ENCODE data around the gene STAM2. TPM values are rescaled to one million over a fixed set of nuclear protein-coding genes. Genes with fewer than 3 reads are reported as not detected.
"Not testable (repeated sequence)": the region's sequence is repeated elsewhere in the genome, so short reads cannot be mapped to it uniquely, and the experiment has no call there.

The STAM2 gene
- total RNA-seq, 1 experiment from 2014 or later, result 27.6 TPM

DNA sequence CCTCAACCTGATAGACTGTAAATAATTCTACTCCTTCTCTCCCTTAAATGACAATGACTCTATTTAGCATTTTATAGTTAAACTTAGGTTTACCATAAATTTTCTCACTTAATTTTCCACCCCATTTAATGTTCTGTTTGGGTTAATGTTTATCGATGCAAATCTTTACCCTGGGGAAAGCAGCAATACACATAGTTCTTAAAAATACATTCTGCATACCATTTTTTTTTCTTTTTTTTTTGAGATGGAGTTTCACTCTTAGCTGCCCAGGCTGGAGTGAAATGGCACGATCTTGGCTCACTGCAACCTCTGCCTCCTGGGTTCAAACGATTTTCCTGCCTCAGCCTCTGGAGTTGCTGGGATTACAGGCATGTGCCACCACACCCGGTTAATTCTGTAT lies 14.0 kb downstream of the STAM2 start:
- ChIA-PET POLR2A (no interaction called here), CTCF (no interaction called here)
- DNase-seq (ENCODE audit: unreplicated experiment), result no peak
- TF ChIP-seq, protein P1, sequence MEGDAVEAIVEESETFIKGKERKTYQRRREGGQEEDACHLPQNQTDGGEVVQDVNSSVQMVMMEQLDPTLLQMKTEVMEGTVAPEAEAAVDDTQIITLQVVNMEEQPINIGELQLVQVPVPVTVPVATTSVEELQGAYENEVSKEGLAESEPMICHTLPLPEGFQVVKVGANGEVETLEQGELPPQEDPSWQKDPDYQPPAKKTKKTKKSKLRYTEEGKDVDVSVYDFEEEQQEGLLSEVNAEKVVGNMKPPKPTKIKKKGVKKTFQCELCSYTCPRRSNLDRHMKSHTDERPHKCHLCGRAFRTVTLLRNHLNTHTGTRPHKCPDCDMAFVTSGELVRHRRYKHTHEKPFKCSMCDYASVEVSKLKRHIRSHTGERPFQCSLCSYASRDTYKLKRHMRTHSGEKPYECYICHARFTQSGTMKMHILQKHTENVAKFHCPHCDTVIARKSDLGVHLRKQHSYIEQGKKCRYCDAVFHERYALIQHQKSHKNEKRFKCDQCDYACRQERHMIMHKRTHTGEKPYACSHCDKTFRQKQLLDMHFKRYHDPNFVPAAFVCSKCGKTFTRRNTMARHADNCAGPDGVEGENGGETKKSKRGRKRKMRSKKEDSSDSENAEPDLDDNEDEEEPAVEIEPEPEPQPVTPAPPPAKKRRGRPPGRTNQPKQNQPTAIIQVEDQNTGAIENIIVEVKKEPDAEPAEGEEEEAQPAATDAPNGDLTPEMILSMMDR (IDR thresholded peaks at IDR 0.05; ENCODE audit: unreplicated experiment), result no peak
- H3K27ac Mint-ChIP-seq (ENCODE audit: low read depth, unreplicated experiment), result no peak overlapping the region
- intact Hi-C loops (cut with micrococcal nuclease), result no loop called here
- no TSS peak for BruUV-seq (replicated peaks)
- no peak overlapping the region for H3K4me3 Mint-ChIP-seq (ENCODE audit: unreplicated experiment)
- no peaks in the 10 kb centered on the region for H3K4me1 Mint-ChIP-seq (ENCODE audit: insufficient read depth, unreplicated experiment)
- no peaks in the 10 kb centered on the region for H3K36me3 Mint-ChIP-seq (ENCODE audit: insufficient read depth, unreplicated experiment)
- H3K9me3 Mint-ChIP-seq (ENCODE audit: unreplicated experiment), result no peaks in the 10 kb centered on the region
- no peaks in the 10 kb centered on the region for H3K27me3 Mint-ChIP-seq (ENCODE audit: insufficient read depth, unreplicated experiment)

DNA sequence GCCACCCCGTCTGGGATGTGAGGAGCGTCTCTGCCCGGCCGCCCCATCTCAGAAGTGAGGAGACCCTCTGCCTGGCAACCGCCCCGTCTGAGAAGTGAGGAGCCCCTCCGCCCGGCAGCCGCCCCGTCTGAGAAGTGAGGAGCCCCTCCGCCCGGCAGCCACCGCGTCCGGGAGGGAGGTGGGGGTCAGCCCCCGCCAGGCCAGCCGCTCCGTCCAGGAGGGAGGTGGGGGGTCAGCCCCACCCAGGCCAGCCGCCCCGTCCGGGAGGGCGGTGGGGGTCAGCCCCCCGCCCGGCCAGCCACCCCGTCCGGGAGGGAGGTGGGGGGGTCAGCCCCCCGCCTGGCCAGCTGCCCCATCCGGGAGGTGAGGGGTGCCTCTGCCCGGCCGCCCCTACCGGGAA lies 15.2 kb downstream of the STAM2 start:
- BruUV-seq (replicated peaks); DNase-seq (ENCODE audit: unreplicated experiment); H3K9me3 Mint-ChIP-seq (ENCODE audit: unreplicated experiment); H3K27me3 Mint-ChIP-seq (ENCODE audit: insufficient read depth, unreplicated experiment); intact Hi-C loops (cut with micrococcal nuclease); POLR2A ChIA-PET; H3K4me1 Mint-ChIP-seq (ENCODE audit: insufficient read depth, unreplicated experiment); H3K27ac Mint-ChIP-seq (ENCODE audit: low read depth, unreplicated experiment); CTCF ChIA-PET; H3K36me3 Mint-ChIP-seq (ENCODE audit: insufficient read depth, unreplicated experiment); H3K4me3 Mint-ChIP-seq (ENCODE audit: unreplicated experiment): not testable (repeated sequence)

DNA sequence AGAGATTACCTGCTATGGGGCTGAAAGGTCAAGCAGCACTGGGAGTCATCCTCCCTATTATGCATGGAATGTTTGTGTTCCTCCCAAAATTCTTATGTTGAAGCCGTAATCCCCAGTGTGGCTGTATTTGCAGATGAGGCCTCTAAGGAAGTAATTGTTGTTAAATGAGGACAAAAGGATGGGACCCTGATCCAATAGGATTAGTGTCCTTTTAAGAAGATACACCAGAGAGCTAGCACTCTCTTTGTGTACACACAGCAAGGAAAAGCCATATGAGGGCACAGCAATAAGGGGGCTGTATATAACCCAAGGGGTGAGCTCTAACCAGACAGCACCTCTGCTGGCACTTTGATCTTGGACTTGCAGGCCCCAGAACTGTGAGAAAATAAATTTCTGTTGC lies 18.3 kb downstream of the STAM2 start:
- Mint-ChIP-seq H3K9me3 (ENCODE audit: unreplicated experiment) (no peaks in the 10 kb centered on the region), H3K27ac (ENCODE audit: low read depth, unreplicated experiment) (no peak overlapping the region), H3K27me3 (ENCODE audit: insufficient read depth, unreplicated experiment) (no peaks in the 10 kb centered on the region), H3K36me3 (ENCODE audit: insufficient read depth, unreplicated experiment) (no peaks in the 10 kb centered on the region), H3K4me1 (ENCODE audit: insufficient read depth, unreplicated experiment) (no peaks in the 10 kb centered on the region), H3K4me3 (ENCODE audit: unreplicated experiment) (no peak overlapping the region)
- no peak for DNase-seq (ENCODE audit: unreplicated experiment)
- ChIA-PET POLR2A (no interaction called here), CTCF (interaction anchor here (0.6 kb wide), 1 partner anchor 359 kb away, joined by 3 read pairs; no protein-coding TSS in a partner anchor)
- TF ChIP-seq, protein P1 (IDR thresholded peaks at IDR 0.05; ENCODE audit: unreplicated experiment), result no peak
- intact Hi-C loops (cut with micrococcal nuclease), result no loop called here
- no TSS peak for BruUV-seq (replicated peaks)

DNA sequence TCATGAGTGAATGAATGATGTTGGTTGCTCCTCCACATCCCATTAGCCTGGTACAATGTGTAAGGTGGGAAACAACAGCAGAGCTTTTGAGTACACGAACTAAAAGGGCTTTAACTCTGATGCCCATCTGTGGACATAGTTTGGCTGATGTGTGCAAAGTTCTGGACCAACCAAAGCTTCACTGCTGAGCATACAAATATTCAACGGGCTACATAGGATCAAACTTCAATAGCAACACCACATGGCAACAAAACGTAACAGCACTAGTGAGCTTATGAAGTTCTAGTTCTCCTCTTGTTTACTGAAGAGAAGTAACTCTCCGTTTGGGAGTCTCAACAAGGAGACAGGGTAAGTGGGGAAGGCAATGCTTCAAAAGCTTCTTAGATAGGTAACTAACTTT lies 20.4 kb downstream of the STAM2 start:
- TF ChIP-seq, protein P1 (IDR thresholded peaks at IDR 0.05; ENCODE audit: unreplicated experiment), result no peak
- H3K27ac Mint-ChIP-seq (ENCODE audit: low read depth, unreplicated experiment), result no peak overlapping the region
- ChIA-PET CTCF (interaction anchor here (0.5 to 1.3 kb wide), 5 partner anchors 21 to 570 kb away, joined by 3 to 5 read pairs (median 3); no protein-coding TSS in a partner anchor), POLR2A (interaction anchor here (0.8 to 2.0 kb wide), 3 partner anchors 12 to 55 kb away, joined by 3 to 5 read pairs (median 5); partner anchors contain the start of gene STAM2)
- no peak overlapping the region for H3K4me3 Mint-ChIP-seq (ENCODE audit: unreplicated experiment)
- no peaks in the 10 kb centered on the region for H3K27me3 Mint-ChIP-seq (ENCODE audit: insufficient read depth, unreplicated experiment)
- no peak for DNase-seq (ENCODE audit: unreplicated experiment)
- H3K36me3 Mint-ChIP-seq (ENCODE audit: insufficient read depth, unreplicated experiment), result no peaks in the 10 kb centered on the region
- no TSS peak for BruUV-seq (replicated peaks)
- no peaks in the 10 kb centered on the region for H3K4me1 Mint-ChIP-seq (ENCODE audit: insufficient read depth, unreplicated experiment)
- H3K9me3 Mint-ChIP-seq (ENCODE audit: unreplicated experiment), result no peaks in the 10 kb centered on the region
- intact Hi-C loops (cut with micrococcal nuclease), result no loop called here

DNA sequence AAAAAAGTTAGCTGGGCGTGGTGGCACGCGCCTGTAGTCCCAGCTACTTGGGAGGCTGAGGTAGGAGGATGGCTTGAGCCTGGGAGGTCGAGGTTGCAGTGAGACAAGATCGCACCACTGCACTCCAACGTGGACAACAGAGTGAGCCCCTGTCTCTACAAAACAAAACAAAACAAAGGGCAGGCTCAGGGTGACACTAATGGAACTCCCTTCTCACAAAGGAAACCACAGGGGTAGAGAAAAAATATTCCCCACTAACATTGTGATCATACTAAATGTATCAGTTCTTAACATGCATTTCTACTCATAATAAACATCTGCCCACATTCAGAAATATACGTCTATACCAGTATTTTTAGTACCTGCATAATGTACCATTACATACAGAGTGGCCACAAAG lies 21.1 kb downstream of the STAM2 start:
- intact Hi-C loops (cut with micrococcal nuclease), result no loop called here
- H3K36me3 Mint-ChIP-seq (ENCODE audit: insufficient read depth, unreplicated experiment), result no peaks in the 10 kb centered on the region
- TF ChIP-seq, protein P1 (IDR thresholded peaks at IDR 0.05; ENCODE audit: unreplicated experiment), result no peak
- H3K9me3 Mint-ChIP-seq (ENCODE audit: unreplicated experiment), result no peaks in the 10 kb centered on the region
- no peak overlapping the region for H3K4me3 Mint-ChIP-seq (ENCODE audit: unreplicated experiment)
- H3K27me3 Mint-ChIP-seq (ENCODE audit: insufficient read depth, unreplicated experiment), result no peaks in the 10 kb centered on the region
- DNase-seq (ENCODE audit: unreplicated experiment), result no peak
- no TSS peak for BruUV-seq (replicated peaks)
- no peak overlapping the region for H3K27ac Mint-ChIP-seq (ENCODE audit: low read depth, unreplicated experiment)
- POLR2A ChIA-PET, result interaction anchor here (0.7 to 2.0 kb wide), 5 partner anchors 8 to 500 kb away, joined by 3 to 5 read pairs (median 4); partner anchors contain the start of gene STAM2
- H3K4me1 Mint-ChIP-seq (ENCODE audit: insufficient read depth, unreplicated experiment), result no peaks in the 10 kb centered on the region
- CTCF ChIA-PET, result interaction anchor here (0.5 to 1.3 kb wide), 3 partner anchors 22 to 118 kb away, joined by 3 to 4 read pairs (median 4); no protein-coding TSS in a partner anchor

All from MCF 10A (cell line).